Stimulated activated CD8-positive, alpha-beta memory T cell treated with anti-CD3 and anti-CD28 coated beads, Interleukin-7, amount 100 ng/mL, for 1 hour (primary cell): Measurements from ENCODE around the gene DUSP28.
"Not testable (repeated sequence)": the region's sequence is repeated elsewhere in the genome, so short reads cannot be mapped to it uniquely, and the experiment has no call there.

Source experiments
- DNase-seq, 2 donors: peaks; one replicate each; pipeline ENCODE4 v3.0.0-alpha.2; 2020; ENCODE audit warnings: low read depth in 2 of 2

The DUSP28 gene

DNA sequence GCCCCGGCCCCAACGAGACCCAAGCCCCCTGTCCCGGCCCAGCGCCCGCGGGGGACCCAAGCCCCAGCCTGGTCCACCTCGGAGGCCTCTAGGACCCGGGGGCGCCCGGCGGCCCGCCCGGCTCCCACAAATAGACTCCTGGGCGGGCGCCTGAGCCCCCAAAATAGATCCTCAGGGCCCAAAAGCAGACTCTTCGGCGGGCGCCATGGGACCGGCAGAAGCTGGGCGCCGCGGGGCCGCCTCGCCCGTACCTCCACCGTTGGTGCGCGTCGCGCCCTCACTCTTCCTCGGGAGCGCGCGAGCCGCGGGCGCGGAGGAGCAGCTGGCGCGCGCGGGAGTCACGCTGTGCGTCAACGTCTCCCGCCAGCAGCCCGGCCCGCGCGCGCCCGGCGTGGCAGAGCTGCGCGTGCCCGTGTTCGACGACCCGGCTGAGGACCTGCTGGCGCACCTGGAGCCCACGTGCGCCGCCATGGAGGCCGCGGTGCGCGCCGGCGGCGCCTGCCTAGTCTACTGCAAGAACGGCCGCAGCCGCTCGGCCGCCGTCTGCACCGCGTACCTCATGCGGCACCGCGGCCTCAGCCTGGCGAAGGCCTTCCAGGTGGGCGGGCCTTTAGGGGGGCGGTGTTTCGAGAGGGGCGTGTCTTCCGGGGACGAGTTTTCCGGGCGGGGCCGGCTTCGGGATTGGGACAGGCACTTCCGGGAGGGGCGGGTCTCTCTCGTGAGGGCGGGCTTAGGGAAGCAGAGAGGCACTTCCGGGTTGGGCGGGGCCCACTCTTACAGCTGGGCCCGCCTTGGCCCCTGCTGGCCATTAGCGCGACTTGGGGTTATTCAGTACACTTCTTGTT lies 545 bp downstream of the DUSP28 start:
- peak; percentile 99 to 100 for DNase-seq

DNA sequence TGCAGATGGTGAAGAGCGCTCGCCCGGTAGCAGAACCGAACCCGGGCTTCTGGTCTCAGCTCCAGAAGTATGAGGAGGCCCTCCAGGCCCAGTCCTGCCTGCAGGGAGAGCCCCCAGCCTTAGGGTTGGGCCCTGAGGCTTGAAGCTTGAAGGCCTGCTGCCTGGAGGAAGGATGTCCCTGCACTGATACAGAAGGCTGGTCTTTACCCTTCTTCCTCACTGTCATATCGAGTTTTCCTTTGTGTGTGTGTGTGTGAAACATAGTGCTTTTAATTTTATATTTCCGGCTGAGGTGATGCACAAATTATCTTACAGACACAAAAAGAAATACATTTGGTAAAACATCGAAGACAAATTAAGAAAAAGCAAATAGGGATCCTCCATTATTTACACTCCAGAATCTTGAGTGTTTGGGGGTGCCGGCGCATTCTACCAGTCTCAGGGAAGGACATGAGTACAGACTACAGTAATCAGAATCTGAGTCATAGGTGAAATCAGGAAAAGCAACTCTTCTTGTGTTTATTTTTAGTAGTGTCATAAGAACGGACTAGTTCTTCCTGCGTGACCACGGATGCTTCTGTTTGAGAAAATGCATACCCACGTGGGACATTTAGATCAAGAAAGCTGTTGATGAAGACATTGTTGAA lies 1.3 kb downstream of the DUSP28 start:
- no peak for DNase-seq

DNA sequence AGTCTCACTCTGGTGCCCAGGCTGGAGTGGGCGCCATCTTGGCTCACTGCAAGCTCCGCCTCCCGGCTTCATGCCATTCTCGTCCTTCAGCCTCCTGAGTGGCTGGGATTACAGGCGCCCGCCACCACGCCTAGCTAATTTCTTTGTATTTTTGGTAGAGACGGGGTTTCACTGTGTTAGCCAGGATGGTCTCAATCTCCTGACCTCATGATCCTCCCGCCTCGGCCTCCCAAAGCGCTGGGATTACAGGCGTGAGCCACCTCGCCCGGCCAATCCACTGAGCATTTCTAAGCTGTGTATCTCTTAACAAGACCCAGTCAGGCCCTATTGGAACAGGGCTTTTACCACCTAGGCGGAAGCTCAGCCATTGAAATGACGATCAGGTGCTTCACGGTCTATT lies 3.1 kb downstream of the DUSP28 start:
- DNase-seq = not testable (repeated sequence)

DNA sequence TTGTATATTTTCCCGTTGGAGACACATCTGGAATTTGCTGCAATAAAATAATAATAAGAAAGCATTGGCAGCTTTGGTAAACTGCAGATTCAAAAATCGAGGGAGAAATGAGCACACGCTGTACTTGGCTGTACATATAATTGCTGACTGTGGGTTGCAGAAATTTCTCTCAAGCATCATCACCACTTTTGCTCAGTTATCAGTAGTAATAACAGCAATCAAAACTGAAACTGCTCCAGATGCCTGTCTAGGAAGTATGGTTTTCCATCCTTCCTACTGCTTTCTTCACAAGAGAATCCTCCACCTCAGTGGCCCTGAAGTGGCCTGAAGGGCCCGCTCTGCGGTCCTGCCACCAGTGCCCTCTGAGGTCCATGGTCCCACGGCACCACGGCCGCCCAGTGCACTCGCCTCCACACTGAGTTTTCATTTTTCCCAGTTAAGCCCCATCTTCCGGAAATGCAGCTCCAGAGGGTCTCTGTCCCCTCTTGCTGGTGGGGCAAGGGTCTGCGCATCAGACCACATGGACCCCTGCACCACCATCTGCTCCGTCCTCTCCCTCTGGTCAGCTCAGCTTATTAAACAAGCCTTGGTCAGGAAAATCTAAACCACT lies 3.9 kb downstream of the DUSP28 start:
- DNase-seq = no peak

DNA sequence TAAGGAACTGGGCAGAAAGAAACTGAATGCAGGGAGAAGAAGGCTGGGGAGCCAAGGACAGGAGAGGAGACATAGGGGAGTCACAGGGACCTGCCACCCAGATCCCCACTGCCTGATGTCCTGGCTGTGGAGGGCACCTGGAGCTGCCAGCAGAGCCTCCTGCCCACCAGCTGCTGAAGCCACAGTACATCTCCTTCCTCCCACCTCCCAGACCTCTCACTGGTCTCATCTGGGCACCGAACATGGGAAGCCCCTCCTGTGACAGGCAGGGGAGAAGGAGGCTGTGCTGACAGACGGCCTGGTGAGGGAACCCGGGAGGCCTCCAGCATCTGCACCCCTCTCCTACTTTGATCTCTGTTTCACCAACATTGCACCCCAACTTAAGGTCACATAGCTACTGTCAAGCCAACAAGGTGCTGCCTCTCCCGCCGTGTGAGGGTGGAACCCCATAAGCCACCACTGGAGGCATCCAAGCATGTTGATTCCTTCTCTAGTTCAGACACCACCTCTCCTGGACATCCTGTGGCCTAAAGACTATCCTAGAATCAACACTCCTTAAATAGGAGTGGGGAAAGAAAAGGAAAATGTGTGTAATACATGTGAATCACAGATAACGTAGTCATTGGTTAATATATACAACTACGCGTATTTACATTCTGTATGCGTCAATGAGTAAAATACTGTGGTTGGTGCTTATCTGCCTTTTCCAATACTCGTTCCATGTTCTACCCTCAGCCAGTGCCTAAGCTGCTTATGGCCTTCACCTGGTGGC lies 4.6 kb downstream of the DUSP28 start:
- no peak for DNase-seq

DNA sequence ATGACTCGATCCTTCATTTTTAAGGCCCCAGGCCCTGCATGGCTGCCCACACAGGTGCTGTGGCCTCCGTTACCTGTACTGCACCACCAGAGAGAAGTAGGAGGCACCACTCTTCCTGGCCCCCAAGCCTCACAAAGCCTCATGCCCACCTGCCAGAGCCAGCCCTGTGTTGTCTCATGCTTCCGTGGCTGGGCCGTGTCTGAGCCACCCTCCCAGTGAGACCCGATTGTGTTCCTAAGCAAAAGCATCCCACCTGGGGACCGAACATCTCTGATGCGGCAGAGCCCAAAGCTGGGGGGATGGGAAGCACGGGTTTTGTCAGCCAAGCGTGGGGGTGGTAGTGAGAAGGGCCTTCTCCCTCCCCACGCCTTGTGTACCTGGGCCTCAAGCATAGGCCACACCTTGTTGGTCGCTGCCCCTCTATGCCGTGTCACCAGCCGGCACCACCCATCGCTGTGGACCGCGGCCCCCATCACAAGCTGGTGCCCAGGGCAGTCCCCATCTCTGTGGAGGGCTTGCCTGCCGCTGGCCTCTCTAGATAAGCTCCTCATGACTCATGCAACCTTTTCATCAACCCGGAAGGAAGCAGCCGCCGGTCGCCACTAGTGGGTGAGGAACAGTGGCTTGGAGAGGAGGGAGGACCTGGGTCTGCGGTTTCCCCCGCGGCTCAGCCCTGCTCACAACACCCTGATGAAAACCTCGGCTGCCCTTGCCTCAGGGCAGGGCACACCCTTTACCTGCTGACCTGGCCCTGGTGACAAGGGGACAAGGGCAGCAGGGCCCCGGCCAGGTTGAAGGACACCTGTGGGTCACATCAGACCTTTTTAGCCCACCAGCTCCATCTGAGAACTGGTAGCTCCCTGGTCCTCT lies 5.4 kb downstream of the DUSP28 start:
- peak; percentile 79 to 82 for DNase-seq

DNA sequence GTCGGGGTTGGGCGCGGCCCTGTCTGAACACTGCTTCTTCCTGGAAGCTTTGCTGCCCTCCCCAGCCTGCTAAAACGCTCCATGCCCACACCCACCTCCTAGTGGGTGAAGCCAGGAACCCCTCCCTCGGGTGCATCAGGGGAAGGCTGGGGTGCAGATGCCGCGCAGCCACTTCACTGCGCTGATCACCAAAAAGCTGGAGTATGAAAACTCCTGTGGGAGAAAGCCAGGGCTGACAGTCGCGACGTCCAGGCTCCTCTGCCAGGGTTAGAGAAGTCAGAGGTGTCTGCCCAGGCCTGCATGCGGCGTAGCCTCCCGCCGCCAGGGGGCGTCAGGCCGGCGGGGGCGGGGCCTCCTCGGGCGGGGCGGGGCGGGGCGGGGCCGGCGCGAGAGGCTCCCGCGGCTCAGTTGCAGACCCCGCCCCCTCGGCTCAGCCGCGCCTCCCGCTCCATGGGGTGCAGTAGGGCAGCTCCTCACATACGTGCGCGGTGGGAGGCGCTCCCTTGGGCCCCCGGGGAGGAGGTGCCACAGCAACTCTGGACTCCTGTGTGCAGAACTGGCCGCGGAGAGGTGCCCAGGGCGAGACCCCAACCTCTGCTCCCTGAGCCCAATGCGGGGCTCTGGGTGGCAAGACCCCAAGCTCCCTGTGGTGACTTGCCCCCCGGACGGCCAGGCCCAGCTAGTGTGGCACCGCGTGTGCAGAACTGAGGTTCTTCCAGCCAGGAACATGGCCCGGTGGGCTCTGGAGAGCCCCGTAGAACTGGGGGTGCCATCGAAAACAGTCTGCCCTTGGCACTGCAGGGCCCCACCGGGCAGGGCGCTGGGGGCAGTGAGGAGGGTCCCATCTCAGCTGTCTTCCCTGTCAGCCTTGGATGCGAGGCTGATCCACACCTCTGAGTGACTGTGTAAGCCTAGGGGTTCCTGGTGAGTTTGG lies 6.3 kb downstream of the DUSP28 start:
- peak; percentile 80 to 86 for DNase-seq

DNA sequence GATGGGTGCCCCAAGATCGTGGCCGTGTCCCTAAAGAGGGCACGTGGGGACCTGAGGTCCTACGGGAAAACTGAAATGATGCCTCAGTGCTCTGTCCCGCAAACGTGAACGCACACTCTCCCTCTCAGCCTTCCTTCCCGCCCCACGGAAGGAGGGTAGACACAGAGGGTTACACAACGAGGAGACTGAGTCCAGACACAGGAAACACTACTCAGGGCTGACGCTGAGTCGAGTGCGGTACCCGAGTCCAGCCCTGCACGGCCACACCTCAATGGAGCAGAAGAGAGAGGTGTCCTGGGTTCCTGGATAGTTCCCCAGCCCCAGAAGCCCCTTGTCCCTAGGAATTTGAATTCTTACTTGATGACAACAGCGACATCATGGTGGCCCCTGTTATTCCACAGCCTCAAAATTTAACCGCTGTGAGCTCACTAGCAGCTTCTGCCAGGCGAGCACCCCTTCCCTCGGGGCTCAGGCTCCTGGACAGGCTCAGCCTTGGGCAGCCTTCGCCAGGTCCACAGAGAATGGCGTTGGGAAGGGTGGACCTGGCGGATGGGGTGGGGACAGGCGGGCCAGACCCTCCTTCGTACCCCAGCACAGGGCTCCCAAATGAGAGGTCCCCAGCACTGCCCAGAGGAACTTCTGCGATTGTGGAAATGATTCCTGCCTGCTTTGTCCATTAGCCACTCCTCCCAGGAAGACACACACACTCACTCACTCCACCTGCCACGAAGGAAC lies 7.1 kb downstream of the DUSP28 start:
- no peak for DNase-seq

DNA sequence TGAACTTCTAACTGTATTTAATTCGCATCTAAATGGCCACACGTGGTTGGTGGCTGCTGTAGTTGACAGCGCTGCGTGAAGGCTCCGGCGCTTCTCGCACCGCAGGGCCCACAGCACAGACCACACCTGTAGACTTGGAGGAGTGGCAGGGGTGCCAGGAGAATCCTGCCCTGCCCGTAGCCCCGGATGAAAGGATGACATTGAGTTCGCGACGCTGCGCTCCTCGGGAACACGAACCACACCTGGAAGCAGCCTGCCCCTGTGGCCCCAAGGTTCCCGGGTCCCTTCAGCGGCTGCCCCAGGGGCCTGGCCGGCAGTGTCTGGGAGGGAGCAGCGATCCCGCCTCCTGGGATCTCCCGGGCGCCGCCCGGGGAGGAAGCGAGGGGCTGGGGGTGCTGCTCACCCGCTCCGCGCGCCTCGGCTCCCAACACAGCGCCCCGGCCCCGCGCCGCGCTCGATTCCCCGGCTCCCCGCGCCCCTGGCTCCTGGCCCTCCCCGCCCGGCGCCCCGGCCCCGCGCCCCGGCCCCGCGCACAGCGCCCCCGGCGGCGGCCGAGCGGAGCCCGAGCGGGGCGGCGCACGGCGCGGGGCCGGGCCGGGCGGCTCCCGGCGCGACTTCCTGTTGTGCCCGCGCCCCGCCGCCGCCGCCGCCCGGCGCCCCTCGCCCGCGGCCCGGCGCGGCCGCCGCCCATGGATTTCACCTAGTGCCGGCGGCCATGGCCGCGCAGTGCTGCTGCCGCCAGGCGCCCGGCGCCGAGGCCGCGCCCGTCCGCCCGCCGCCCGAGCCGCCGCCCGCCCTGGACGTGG lies 7.9 kb downstream of the DUSP28 start, which contains the start of gene RNPEPL1:
TSS of gene RNPEPL1 (plus strand) at position 613 of the 806 bp plus-strand sequence. CDS start at position 716, 103 bp downstream.
- no peak for DNase-seq

DNA sequence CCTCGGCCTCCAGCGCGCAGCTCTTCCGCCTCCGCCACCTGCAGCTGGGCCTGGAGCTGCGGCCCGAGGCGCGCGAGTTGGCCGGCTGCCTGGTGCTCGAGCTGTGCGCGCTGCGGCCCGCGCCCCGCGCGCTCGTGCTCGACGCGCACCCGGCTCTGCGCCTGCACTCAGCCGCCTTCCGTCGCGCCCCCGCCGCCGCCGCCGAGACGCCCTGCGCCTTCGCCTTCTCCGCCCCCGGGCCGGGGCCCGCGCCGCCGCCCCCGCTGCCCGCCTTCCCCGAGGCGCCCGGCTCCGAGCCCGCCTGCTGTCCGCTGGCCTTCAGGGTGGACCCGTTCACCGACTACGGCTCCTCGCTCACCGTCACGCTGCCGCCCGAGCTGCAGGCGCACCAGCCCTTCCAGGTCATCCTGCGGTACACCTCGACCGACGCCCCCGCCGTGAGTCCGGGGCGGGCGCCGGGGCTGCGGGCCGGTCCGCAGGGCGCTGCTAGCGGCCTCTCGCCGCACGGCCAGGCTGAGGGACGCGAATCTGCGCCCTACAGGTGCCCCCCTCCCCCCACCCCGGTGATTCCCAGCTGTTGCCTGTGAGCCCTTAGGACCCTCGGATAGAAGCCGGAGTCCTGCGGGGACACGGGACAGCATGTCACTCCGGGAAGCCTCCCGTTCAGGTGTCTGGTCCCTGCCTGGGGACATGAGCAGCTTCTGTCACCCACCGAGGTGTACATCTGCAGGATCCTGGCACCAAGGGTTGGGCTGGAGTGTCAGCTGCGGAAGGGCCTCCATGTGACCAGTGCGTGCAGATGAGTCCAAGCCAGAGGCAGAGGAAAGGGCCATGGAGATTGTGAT lies 8.7 kb downstream of the DUSP28 start:
- DNase-seq = peak in 1 of 2 donors; percentile 31

DNA sequence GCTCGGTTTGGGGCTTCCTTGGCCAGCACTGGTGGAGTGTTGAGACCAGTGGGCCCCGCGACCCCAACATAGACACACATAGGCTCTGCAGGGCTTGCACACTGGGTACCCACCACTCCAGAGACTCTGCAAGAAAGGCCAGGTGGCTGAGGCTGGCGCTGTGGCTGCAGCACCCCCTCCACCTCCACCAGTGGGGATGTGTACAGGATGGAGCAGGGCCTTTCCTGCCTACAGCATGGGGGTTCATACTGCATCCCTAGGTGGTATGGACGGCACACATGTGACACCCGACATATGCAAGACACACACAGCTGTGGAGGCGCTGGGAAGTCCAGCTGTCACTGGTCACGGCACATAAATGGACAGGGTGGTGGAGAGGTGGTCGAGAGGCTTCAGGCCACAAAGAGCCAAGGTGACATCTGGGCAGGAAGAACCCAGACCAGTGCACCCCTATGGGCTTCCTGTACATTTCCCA lies 9.4 kb downstream of the DUSP28 start:
- DNase-seq = no peak

DNA sequence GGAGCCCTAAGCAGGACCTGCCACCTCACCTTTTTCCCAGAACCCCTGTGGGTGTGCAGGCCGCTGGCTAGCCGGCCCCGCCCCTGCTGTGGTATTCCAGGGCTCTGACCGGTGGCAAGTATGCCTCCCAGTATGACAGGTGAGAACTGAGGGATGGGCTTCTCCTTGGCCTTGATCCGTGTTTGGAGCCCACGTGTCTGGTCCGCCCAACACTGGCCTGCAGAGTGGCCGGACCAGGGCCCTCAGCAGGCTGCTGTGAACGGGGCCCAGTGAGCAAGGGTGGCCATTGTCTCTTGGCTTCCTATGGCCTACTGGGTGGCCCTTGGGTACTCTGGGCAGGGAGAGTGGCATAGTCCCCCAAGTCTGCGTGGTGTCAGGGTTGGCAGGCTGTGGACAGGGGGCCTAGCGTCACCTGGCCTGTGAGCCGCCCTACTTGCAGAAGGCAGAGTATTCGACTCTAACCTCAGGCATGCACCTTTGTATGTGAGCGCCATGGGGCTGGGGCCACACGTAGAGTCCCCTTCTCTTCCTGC lies 9.9 kb downstream of the DUSP28 start:
- DNase-seq = no peak

DNA sequence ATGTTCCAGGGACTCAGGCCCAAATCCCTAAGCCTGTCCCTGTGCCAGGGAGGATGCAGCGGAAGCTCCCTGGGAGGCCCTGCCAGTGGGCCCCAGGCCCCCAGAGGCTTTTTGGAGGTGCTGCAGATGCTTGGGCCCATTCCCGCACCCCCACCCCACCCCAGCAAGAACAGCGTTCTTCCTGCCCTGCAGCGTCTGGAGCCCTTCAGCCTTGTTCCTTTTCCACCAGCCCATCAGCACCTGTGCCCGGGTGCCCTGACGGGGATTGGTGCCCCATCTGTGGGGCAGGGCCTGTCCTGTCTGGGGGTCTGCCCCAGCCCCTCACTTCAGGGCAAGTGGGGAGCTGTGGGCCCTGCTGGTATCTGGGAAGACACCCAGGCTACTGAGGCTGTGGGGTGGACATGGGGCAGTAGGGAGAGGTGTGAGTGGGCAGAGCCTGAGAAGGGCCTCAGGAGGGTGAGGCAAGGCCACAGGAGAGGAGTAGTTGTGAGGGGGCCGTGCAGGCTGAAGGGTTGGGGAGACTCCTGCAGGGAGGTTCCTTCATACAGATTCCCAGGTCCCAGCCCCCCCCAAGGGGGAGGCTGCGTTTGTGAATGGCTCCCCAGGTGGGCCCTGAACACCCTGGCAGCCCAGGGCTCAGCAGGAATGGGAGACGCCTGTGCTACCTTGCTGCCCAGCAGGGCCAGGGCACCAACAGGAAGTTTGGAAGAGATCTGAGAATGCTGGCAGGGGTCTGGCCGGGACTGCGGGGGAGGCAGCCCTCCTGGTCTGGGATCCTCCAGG lies 10.6 kb downstream of the DUSP28 start:
- DNase-seq = no peak

DNA sequence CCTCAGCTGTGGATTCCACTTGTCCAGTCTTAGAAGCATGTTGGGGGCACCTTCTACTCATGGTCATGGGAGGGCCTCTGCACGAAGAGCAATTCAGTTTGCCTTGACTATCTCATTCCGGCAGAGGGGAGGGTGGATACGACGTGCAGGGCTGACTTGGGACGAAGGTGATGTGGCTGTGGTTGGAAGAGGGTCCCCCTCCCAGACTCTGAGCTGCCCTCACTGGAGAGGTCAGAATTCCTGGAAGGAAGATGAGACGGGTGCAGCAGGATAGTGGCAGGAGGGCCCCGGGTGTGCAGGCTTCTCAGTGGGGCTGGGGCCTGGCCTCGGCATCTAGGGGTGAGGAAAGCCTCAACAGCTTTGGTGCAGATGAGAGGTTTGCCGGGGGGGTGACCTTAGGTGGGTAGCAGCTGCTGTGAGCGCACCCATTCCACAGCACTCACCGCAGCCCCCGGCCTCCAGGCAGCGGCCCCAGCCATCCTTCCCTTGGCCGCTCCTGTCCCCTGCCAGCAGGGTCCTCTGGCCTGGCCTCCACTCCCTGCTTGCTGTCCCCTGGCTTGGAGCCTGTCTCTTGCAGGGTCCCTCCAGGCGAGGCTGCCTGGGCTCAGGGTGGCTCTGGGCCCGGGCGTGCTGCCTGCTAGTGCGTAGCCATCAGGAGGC lies 11.3 kb downstream of the DUSP28 start:
- no peak for DNase-seq
